Measurements from ENCODE around the gene ZNF564. TPM values are rescaled to one million over a fixed set of nuclear protein-coding genes. Genes with fewer than 3 reads are reported as not detected.

The ZNF564 gene
- total RNA-seq, 2 experiments from 2014 or later: 6.2 to 7.4 TPM

DNA sequence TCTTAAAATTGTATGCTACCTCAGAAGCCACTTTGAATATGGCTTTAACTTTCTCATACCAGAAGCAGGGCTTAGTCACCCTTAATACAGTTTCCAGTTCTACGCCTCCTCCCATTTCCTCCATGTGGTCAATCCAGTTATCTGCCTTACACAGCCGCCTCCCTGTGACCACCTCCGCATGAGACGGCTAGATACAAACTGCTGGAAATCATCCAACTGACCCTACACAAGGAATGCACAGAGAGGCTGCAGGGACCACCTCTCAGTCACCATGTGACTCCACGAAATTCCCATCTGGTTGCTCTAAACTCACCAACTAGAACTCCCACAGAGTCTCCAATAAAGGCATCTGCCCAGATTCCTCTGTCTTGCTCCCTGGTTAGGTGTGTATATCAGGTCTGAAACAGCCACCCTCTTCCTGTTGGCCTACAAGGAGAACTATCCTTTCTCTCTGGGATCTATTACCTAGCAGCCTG lies 6.8 kb downstream of the ZNF564 start:
- Mint-ChIP-seq H3K4me3 (no peak overlapping the region), H3K36me3 (ENCODE audit: low read depth) (peaks cover 32% of the 10 kb centered on the region), H3K9me3 (peaks cover 4% of the 10 kb centered on the region), H3K4me1 (ENCODE audit: low read depth) (peaks cover 47% of the 10 kb centered on the region), H3K27ac (peak overlapping the region; percentile 75), H3K27me3 (no peaks in the 10 kb centered on the region)
- POLR2A ChIA-PET: interaction anchor here (0.6 kb wide), 1 partner anchor 369 kb away, joined by 3 read pairs; no protein-coding TSS in a partner anchor
- DNase-seq (no peak), ATAC-seq (no peak)
- CTCF ChIA-PET: no interaction called here
- intact Hi-C loops (cut with micrococcal nuclease): no loop called here
- TF ChIP-seq, protein P1, sequence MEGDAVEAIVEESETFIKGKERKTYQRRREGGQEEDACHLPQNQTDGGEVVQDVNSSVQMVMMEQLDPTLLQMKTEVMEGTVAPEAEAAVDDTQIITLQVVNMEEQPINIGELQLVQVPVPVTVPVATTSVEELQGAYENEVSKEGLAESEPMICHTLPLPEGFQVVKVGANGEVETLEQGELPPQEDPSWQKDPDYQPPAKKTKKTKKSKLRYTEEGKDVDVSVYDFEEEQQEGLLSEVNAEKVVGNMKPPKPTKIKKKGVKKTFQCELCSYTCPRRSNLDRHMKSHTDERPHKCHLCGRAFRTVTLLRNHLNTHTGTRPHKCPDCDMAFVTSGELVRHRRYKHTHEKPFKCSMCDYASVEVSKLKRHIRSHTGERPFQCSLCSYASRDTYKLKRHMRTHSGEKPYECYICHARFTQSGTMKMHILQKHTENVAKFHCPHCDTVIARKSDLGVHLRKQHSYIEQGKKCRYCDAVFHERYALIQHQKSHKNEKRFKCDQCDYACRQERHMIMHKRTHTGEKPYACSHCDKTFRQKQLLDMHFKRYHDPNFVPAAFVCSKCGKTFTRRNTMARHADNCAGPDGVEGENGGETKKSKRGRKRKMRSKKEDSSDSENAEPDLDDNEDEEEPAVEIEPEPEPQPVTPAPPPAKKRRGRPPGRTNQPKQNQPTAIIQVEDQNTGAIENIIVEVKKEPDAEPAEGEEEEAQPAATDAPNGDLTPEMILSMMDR (IDR thresholded peaks at IDR 0.05): no peak

GRCh38 chr19:12543855-12544254 lies 7.4 kb downstream of the ZNF564 start:
- POLR2A ChIA-PET: interaction anchor here (0.6 kb wide), 1 partner anchor 368 kb away, joined by 3 read pairs; no protein-coding TSS in a partner anchor
- H3K36me3 Mint-ChIP-seq (ENCODE audit: low read depth): peaks cover 29% of the 10 kb centered on the region
- H3K4me3 Mint-ChIP-seq: no peak overlapping the region
- intact Hi-C loops (cut with micrococcal nuclease): no loop called here
- H3K27ac Mint-ChIP-seq: peak overlapping the region; percentile 60
- TF ChIP-seq, protein P1 (IDR thresholded peaks at IDR 0.05): no peak
- H3K27me3 Mint-ChIP-seq: no peaks in the 10 kb centered on the region
- DNase-seq: no peak
- H3K9me3 Mint-ChIP-seq: peaks cover 4% of the 10 kb centered on the region
- H3K4me1 Mint-ChIP-seq (ENCODE audit: low read depth): peaks cover 41% of the 10 kb centered on the region
- CTCF ChIA-PET: no interaction called here
- peak; percentile 27 for ATAC-seq

GRCh38 chr19:12527034-12527836 lies 24.0 kb downstream of the ZNF564 start:
- Mint-ChIP-seq H3K27ac (no peak overlapping the region), H3K4me3 (no peak overlapping the region), H3K27me3 (no peaks in the 10 kb centered on the region), H3K9me3 (peaks cover 71% of the 10 kb centered on the region), H3K36me3 (ENCODE audit: low read depth) (peaks cover 87% of the 10 kb centered on the region), H3K4me1 (ENCODE audit: low read depth) (no peaks in the 10 kb centered on the region)
- TF ChIP-seq, protein P1 (IDR thresholded peaks at IDR 0.05): no peak
- intact Hi-C loops (cut with micrococcal nuclease): no loop called here
- ATAC-seq: no peak
- POLR2A ChIA-PET: no interaction called here
- DNase-seq: peak; percentile 22
- CTCF ChIA-PET: no interaction called here

DNA sequence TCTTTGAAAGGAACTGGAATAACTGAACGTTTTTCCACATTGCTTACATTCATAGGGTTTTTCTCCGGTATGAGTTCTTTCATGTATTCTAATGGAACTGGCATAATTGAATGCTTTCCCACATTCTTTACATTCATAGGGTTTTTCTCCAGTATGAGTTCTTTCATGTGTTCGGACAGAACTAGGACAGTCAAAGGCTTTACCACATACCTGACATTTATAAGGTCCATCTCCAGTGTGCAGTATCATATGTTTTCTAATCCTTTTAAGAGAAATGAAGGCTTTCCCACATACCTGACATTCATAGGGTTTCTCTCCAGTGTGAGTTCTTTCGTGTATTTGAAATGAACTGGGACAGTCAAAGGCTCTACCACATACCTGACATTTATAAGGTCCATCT lies 24.7 kb downstream of the ZNF564 start:
- Mint-ChIP-seq H3K4me1 (ENCODE audit: low read depth) (no peaks in the 10 kb centered on the region), H3K36me3 (ENCODE audit: low read depth) (peaks cover 88% of the 10 kb centered on the region), H3K4me3 (no peak overlapping the region), H3K27ac (no peak overlapping the region), H3K9me3 (peaks cover 74% of the 10 kb centered on the region), H3K27me3 (no peaks in the 10 kb centered on the region)
- DNase-seq (no peak), ATAC-seq (no peak)
- intact Hi-C loops (cut with micrococcal nuclease): no loop called here
- POLR2A ChIA-PET: interaction anchor here (0.6 to 0.9 kb wide), 2 partner anchors 101 to 142 kb away, joined by 3 read pairs; no protein-coding TSS in a partner anchor
- TF ChIP-seq, protein P1 (IDR thresholded peaks at IDR 0.05): no peak
- CTCF ChIA-PET: no interaction called here

- H3K9me3 Mint-ChIP-seq: peaks cover 60% of the 10 kb centered on the region
- H3K36me3 Mint-ChIP-seq (ENCODE audit: low read depth): peaks cover 70% of the 10 kb centered on the region
- TF ChIP-seq, protein P1 (IDR thresholded peaks at IDR 0.05): peak; percentile 14
- DNase-seq (peak; percentile 45), ATAC-seq (no peak)
- H3K4me1 Mint-ChIP-seq (ENCODE audit: low read depth): no peaks in the 10 kb centered on the region
- H3K27me3 Mint-ChIP-seq: no peaks in the 10 kb centered on the region
- no peak overlapping the region for H3K27ac Mint-ChIP-seq
- POLR2A ChIA-PET: interaction anchor here (1.5 kb wide), 1 partner anchor 26 kb away, joined by 3 read pairs; no protein-coding TSS in a partner anchor
- CTCF ChIA-PET: no interaction called here
- no peak overlapping the region for H3K4me3 Mint-ChIP-seq
- intact Hi-C loops (cut with micrococcal nuclease): no loop called here
These were observed 29.3 kb downstream of the ZNF564 start for GRCh38 chr19:12521996-12522395.
